HG03442 (cell line): Measurements from ENCODE around the gene TNFRSF4.
"Not testable (repeated sequence)": the region's sequence is repeated elsewhere in the genome, so short reads cannot be mapped to it uniquely, and the experiment has no call there.

Source experiments
- ATAC-seq: cut with Tn5 transposase; IDR thresholded peaks from one replicate; pipeline ENCODE4 v1.9.1; 2021; ENCODE audit warnings: mild to moderate bottlenecking, moderate library complexity; ENCODE audit not compliant: unreplicated experiment

Gene TNFRSF4

GRCh38 chr1:1213345-1214265, at the start of gene TNFRSF4:
TNFRSF4 (minus strand) TSS chr1:1214153; CDS start chr1:1214127, 26 bp downstream.
- ATAC-seq, result no peak

- ATAC-seq, result no peak
These were observed 48.8 kb upstream of the TNFRSF4 start for GRCh38 chr1:1262758-1263157.

DNA sequence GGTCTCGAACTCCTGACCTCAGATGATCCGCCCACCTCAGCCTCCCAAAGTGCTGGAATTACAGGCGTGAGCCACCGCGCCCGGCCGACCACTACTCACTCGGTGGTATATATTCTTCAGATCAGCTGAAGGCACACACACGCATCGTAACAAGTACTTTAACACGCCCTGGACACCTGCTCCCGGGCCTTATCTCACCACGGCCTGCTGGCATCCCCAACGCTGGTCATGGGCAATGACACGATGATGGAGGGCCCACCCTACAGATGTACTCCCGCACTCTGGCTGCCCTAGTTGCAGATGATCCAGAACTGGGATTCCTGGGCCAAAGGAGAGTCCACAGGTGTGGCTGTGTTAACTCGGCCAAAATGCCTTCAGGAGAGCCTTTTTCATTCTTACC, 48.1 kb upstream of the TNFRSF4 start:
- no peak for ATAC-seq

DNA sequence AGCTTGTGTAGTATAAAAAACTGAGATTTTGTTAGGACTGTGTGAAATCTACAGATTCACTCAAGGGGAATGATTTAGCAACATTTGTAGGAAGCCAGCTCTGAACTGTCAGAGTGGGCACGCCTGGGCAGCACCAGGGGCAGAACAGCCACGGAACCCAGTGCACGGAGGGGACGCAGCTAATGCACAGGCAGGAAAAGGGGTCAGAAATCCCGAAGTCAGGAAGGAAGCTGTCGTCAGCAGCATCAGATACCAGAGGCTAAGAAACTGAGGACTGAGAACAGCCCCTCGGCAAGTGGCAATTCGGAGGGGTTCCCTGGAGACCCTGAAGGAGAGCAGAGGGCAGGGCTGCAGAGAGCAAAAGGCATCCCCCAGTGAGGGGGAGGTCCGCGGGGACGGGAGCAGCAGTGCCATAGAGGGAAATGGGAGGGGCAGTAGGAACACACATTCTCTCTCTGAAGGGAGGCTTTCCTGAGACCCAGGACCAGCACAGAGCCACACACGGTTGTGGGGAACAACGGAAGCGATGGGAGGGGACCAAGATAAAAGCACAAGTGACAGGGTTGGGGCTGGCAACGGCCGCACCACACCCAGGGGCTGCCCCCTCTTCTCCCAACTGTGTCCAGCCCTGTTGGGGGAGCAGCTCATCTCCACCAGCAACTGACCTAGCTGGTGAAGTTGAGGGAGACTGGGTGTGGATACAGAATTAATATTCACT, 47.0 kb upstream of the TNFRSF4 start:
- ATAC-seq, result no peak

DNA sequence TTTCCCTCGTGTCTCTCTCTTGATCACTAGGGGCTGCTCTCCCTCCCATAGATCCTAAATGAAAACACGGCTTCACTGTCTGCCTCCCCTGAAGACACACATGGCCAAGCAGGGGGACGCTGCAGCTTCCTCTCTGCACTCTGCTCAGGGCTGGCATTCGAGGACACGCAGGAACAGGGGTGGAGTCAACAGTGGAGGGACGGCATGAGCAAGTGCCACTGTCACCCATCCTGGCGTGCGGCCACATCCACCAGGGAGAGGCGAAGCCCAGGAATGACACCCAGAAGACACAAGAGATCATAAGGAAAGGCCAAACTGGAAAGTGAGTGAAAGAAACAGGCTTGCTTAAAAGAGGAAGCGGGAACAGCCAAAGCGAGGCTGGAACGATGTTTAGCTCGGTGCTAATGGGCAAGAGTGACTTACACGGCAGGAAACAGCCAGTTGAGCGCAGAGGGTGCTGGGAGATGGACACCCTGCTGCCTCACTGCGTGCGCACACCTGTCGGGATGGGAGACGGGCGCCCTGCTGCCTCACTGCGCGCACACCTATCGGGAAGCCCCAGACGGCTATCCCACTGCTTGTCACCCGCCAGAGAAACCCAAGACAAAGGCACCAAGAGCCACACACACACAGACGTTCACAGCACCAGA, 46.1 kb upstream of the TNFRSF4 start:
- no peak for ATAC-seq

DNA sequence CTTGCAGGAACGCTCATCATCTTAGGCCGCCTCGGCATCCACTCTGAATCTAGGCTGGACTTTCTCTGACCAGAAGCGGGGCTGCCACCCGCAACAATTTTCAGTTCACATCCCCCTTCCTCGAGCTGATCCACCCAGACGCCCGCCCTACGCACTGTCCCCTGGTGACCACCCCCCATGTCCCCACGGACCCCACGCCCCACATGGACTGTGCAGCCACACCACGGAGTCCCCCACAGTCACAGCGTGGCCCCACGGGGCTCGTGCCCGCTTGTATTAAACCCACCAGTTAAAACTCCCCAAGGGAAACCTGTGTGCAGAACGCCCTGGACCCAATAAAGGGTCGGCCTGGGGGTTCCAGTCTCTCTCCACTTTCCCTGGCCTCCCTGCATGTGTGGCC, 45.6 kb upstream of the TNFRSF4 start:
- no peak for ATAC-seq

- ATAC-seq, result no peak
These were observed 45.2 kb upstream of the TNFRSF4 start for GRCh38 chr1:1259119-1259488.

- no peak for ATAC-seq
These were observed 43.3 kb upstream of the TNFRSF4 start for GRCh38 chr1:1256956-1257871.

- ATAC-seq, result no peak
These were observed 41.7 kb upstream of the TNFRSF4 start for GRCh38 chr1:1255611-1256010.

DNA sequence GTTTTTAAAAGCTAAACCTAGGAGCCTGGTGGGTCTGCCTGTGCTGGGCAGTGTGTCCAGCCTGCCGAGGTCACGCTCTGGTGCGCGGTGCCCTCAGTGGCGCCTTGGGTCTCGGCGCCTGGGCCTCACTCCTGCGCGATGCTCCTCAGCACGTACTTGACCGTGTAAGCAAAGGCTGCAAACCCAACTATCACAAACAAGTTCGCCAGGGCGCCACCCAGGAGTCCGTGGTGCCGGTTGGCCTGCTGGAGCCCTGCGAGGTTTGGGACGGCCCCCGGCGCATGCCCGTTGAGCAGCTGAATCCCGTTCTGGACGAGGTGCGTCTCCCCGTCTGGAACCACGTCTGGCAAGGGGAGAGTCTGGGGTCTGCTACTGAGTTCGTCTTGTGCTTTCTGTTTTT, 41.1 kb upstream of the TNFRSF4 start:
- no peak for ATAC-seq

DNA sequence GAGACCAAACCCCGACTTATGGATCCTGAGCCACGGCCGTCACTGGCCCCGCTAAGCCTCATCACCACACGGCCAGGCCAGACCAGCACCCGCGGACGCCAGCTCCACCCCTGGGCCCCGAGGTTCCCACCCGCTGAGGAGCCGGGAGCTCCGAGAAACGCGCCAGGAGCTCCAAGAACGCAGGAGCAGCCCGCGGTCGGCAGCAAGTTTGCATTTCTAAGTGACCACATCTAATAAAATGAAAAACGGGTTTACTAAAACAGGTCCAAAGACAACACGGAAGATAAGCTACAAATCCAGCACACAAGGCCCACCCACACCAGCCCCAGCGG, 40.7 kb upstream of the TNFRSF4 start:
- no peak for ATAC-seq

GRCh38 chr1:1253972-1254666, 40.2 kb upstream of the TNFRSF4 start:
- ATAC-seq, result no peak

DNA sequence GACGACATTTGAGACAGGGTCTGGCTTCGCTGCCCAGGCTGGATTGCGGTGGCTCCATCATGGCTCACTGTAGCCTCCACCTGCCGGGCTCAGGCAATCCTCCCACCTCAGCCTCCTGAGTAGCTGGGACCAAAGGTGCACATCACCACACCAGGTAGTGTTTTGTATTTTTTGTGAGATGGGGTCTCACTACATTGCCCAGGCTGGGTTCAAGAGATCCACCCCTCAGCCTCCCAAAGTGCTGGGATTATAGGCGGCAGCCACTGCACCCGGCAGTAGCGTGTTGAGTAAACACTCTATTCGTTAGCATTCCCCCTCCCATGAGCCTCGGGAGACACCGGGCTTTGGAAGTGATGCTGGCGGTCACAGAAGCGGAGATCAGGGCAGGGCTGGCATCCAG, 39.4 kb upstream of the TNFRSF4 start:
- ATAC-seq, result no peak

DNA sequence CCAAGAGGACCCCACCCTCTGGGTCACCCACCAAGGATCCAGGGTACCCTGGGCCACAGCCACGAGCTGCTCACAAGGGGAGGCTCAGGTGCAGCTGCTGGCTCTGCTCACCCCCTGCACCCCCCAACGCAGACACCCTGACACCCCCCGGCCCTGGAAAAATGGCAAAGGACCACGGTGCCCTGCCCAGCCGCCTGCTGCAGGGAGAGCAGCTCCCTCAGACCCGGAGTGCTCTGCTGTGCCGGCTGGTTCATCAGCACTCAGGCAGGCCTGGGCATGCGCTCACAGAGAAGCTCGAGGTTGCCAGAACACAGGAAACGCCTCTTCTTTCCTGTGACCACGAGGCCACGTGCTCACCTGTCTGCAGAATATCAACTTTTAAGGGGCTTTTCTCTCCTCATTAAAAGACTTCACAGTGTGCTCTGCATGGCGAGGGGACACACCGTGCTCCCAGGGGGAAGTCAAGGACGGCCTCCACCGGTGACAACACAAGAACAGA, 36.9 kb upstream of the TNFRSF4 start:
- ATAC-seq, result no peak

DNA sequence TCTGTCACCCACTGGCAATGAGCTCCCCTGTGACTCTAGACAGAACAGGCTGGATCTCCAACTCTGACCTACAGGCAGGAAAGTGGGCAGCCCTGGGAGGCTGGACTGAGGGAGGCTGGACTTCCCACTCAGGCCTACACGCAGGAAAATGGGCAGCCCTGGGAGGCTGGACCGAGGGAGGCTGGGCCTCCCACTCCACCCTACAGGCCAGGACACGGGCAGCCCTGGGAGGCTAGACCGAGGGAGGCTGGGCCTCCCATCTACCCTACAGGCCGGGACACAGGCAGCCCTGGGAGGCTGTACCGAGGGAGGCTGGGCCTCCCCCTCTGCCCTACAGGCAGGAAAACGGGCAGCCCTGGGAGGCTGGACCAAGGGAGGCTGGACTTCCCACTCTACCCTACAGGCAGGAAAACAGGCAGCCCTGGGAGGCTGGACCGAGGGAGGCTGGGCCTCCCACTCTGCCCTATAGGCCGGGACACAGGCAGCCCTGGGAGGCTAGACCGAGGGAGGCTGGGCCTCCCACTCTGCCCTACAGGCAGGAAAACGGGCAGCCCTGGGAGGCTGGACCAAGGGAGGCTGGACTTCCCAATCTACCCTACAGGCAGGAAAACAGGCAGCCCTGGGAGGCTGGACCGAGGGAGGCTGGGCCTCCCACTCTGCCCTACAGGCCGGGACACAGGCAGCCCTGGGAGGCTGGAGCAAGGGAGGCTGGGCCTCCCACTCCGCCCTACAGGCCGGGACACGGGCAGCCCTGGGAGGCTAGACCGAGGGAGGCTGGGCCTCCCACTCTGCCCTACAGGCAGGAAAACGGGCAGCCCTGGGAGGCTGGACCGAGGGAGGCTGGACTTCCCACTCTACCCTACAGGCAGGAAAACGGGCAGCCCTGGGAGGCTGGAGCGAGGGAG, 34.3 kb upstream of the TNFRSF4 start:
- ATAC-seq, result not testable (repeated sequence)

- ATAC-seq, result no peak
These were observed 33.5 kb upstream of the TNFRSF4 start for GRCh38 chr1:1247341-1247913.

DNA sequence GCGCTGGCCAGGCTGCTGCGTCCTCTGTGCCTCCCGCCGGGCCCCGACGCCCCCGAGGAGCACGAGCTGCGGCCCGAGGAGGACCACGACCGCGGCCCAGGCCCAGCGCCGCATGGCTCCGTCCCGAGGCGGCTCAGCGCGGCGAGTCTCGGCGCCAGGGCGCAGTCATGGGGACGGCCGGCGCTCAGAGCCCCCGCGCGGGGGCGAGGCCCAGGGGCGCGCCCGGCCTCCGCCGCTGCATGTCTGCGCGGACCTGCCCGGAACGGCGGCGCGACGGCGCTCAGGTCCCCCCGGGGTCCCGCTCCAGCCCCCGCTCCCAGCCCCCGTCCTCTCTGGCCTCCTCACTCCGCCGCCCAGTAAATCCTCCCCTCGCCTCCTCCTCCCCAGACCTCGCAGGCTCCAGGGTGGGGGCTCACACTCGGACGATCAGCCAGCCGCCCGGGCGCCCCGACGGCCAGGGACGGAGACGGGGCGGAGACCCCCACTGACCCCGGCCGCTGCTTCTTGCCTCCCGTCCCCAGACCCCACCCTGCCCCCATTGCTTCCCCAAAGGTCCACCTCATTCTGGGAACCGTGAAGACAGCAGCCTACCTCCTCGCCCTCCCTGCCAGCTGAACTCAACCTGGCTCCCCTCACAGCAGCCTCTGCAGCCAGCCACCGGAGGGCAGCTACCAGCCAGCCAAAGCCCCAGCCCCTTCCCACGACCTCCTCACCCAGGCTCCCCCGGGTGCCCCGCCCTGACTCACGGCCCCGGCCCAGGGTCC, 32.8 kb upstream of the TNFRSF4 start, which contains the start of gene C1QTNF12:
TSS of gene C1QTNF12 (minus strand) at position 146 of the 764 bp plus-strand sequence. CDS start at position 114, 32 bp downstream.
- ATAC-seq, result no peak
